GM12875 (cell line): Measurements from ENCODE around the gene CAMKK2.
"Not testable (repeated sequence)": the region's sequence is repeated elsewhere in the genome, so short reads cannot be mapped to it uniquely, and the experiment has no call there.

Source experiments
- H3K4me3 ChIP-seq: one replicate; pipeline ENCODE4 v1.5.1; 2011; ENCODE audit warnings: low read depth, low read length, control low read depth
- CTCF ChIP-seq: IDR thresholded peaks from 2 replicates; pipeline ENCODE4 v1.5.1; 2011; ENCODE audit warnings: low read depth, mild to moderate bottlenecking, control low read depth, inconsistent platforms, low read length, moderate library complexity, borderline replicate concordance; ENCODE audit not compliant: insufficient read depth

Gene CAMKK2

DNA sequence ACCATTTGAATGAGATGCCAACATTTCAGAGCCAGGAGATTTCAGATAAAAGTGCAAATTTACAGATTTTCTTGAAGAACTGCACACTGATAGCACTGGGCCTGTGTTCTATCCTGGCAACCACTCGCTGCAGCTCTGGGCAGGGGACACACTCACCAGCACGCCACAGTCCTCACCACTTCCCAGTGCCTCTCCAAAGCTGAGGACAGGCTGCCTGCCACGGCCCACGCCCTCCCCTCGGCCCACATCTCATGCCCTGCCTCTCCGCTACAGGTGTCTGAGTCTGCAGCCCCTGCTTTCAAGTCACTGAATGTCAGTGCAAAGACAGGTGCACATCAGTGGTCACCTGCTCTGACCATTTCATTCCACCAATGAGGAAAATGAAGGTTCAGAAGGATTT, 12.7 kb downstream of the CAMKK2 start:
- H3K4me3 ChIP-seq: no peak overlapping the region
- no peak for TF ChIP-seq CTCF

GRCh38 chr12:121283388-121283787, 13.1 kb downstream of the CAMKK2 start:
- TF ChIP-seq CTCF: no peak
- no peak overlapping the region for H3K4me3 ChIP-seq

- not testable (repeated sequence) for H3K4me3 ChIP-seq
These were observed 13.6 kb downstream of the CAMKK2 start for GRCh38 chr12:121282910-121283309.

DNA sequence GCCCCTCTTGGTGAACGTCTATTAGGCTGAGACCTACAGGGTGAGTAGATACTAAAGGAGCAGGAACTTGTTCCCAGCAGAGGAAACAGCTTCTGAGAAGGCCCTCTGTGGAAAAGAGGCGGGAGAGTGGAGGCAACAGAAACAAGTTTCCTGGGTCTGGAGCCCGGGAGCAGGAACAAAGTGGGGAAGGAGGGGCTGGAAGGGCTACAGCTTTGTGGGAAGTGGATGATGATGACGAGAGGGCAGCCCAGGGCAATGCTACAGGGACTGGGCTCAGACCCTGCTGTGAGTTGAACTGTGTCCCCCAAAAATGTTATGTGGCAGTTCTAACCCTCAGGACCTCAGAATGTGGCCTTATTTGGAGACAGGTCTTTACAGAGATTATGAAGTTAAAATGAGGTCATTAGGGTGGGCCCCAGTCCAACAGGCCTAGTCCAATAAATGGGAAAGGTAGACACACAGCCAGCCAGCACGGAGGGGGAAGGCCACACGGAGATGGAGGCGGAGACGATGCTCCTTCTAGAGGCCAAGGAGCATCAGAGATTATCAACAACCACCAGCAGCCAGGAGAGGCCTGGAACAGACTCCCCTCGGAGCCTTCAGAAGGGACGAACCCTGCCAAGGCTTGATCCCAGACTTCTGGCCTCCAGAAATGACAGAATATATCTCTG, 14.3 kb downstream of the CAMKK2 start:
- H3K4me3 ChIP-seq: no peak overlapping the region
- TF ChIP-seq CTCF: no peak

GRCh38 chr12:121281116-121281515, 15.4 kb downstream of the CAMKK2 start:
- not testable (repeated sequence) for H3K4me3 ChIP-seq

GRCh38 chr12:121280531-121280930, 16.0 kb downstream of the CAMKK2 start:
- not testable (repeated sequence) for H3K4me3 ChIP-seq

GRCh38 chr12:121279507-121279915, 17.0 kb downstream of the CAMKK2 start:
- no peak for TF ChIP-seq CTCF
- H3K4me3 ChIP-seq: no peak overlapping the region

DNA sequence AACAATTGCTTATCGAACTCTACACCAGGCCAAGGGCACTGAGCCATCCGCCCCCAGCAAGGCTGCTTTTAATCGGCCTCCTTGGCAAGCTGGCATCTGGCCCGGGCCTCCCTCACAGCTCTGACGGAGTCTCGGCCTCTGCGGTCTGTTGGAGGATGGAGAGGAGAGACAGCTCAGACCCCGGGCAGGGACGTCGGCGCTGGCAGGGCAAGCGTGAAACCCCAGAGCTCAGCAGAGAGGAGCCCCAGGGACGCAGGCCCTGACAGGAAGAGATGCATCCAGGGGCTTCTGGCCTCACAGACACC, 17.5 kb downstream of the CAMKK2 start:
- no peak overlapping the region for H3K4me3 ChIP-seq
- TF ChIP-seq CTCF: no peak

DNA sequence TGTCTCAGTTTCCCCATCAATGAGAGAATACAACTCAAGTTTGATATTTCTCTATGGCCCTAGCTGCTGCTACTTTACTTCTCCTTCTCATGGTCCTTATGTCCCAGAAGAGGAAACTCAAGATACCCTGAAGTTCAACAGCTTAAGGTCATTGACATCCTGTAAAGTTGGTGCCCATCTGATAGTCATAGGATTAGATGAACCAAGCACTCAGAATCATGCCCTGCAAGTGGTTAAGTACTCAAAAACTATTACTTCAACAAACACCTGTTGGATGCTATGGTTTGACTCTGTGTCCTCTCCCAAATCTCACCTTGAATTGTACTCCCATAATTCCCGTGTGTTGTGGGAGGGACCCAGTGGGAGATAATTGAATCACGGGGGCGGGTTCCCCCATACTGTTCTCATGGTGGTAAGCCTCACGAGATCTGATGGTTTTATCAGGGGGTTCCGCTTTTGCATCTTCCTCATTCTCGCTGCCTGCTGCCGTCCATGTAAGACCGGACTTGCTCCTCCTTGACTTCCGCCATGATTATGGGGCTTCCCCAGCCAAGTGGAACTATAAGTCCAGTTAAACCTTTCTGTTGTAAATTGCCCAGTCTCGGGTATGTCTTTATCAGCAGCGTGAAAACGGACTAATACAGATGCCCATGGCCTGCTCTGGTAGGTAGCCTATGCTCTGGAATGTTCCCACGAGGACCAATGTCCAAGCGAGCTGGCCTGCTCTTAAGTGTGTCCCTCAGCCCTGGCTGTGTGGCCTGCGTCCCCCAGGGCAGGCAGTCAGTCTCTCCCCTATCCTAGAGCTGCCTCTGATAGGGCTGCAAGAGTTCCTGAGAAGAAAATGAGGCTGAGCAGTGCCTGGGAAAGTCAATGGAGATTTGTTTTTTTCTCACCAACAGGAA, 18.1 kb downstream of the CAMKK2 start:
- TF ChIP-seq CTCF: no peak
- no peak overlapping the region for H3K4me3 ChIP-seq
